Progenitor cell of endocrine pancreas (in vitro differentiated cells): ENCODE results near the gene DLGAP4. TPM values are rescaled to one million over a fixed set of nuclear protein-coding genes. Genes with fewer than 3 reads are reported as not detected.
A peak's percentile ranks its signal among the peaks of the same experiment; 100 is the strongest.

Experiments used
- DNase-seq: peaks from one replicate; pipeline ENCODE4 v3.0.0; 2021; ENCODE audit warnings: low spot score; ENCODE audit not compliant: unreplicated experiment
- H3K27ac Mint-ChIP-seq: 2 replicates; pipeline ENCODE4 v1.8.0; 2021; ENCODE audit warnings: mild to moderate bottlenecking, moderate library complexity, mixed read lengths
- H3K27me3 Mint-ChIP-seq: 2 replicates; pipeline ENCODE4 v1.8.0; 2021; ENCODE audit warnings: mixed read lengths
- H3K36me3 Mint-ChIP-seq: 2 replicates; pipeline ENCODE4 v1.8.0; 2022; ENCODE audit warnings: mixed read lengths; ENCODE audit not compliant: insufficient read depth
- H3K4me1 Mint-ChIP-seq: 2 replicates; pipeline ENCODE4 v1.8.0; 2021; ENCODE audit warnings: low read depth, mixed read lengths
- H3K4me3 Mint-ChIP-seq: 2 replicates; pipeline ENCODE4 v1.8.0; 2021; ENCODE audit warnings: low read depth, mild to moderate bottlenecking, moderate library complexity, mixed read lengths
- H3K9me3 Mint-ChIP-seq: 2 replicates; pipeline ENCODE4 v1.8.0; 2021; ENCODE audit warnings: low read depth, mixed read lengths
- total RNA-seq: library from RNA; stranded (reverse); gene quantifications from 2 replicates; pipeline ENCODE4 v1.2.1, GENCODE V29; 2021
- TF ChIP-seq, protein P1 (sequence below): fragments of 200-600 bp; sonication (generic); IDR thresholded peaks from one replicate; pipeline ENCODE4 v1.5.0; 2021; ENCODE audit warnings: antibody characterized with exemption, mild to moderate bottlenecking; ENCODE audit not compliant: unreplicated experiment

The DLGAP4 gene
- total RNA-seq, 1 donor from 2014 or later: 109 TPM

DNA sequence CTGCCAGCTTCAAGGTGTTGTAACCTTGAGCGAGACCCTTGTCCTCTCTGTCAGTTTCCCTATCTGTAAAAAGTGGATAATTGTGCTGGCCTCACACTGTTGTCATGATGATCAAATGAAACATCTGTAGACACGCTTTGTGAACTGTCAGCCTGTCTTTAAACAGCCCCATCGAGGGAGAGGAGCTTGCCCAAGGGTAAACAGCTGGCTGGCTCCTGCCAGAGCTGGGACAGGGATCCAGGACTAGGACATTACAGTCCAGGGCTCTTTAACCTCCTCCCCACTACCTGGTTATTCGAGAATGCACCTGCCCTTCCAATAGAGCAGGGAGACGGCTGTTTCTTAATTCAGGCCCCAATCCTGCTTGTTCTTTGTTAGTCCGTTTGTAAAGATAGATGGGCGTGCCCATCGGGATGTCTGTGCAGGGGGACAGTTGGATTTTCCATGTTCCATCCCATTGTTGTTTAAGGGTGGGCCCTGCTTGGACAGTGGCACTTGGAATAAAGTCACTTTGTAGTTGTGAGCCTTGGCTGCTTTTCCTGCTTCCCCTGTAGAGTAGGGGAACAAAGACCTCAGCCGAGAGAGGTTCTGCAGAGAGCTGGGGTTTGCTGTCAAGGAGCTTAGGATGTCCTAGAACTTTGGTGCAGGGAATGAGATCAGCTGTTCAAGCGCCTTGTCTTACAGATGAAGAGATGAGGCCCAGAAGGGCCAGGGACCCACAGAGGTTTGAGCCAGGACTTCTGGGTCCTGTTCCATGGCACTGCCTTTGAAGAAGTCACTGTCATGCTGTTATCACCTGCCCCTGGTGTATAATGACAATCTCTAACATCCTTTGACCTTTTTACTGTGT is 157.3 kb downstream of the DLGAP4 start:
- no peak for DNase-seq
- H3K4me1 Mint-ChIP-seq: peaks cover 46% of the 10 kb centered on the region
- H3K27me3 Mint-ChIP-seq: peaks cover 3% of the 10 kb centered on the region
- H3K27ac Mint-ChIP-seq: peak overlapping the region; percentile 87
- no peaks in the 10 kb centered on the region for H3K9me3 Mint-ChIP-seq
- TF ChIP-seq, protein P1, sequence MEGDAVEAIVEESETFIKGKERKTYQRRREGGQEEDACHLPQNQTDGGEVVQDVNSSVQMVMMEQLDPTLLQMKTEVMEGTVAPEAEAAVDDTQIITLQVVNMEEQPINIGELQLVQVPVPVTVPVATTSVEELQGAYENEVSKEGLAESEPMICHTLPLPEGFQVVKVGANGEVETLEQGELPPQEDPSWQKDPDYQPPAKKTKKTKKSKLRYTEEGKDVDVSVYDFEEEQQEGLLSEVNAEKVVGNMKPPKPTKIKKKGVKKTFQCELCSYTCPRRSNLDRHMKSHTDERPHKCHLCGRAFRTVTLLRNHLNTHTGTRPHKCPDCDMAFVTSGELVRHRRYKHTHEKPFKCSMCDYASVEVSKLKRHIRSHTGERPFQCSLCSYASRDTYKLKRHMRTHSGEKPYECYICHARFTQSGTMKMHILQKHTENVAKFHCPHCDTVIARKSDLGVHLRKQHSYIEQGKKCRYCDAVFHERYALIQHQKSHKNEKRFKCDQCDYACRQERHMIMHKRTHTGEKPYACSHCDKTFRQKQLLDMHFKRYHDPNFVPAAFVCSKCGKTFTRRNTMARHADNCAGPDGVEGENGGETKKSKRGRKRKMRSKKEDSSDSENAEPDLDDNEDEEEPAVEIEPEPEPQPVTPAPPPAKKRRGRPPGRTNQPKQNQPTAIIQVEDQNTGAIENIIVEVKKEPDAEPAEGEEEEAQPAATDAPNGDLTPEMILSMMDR: no peak
- peak overlapping the region; percentile 95 for H3K4me3 Mint-ChIP-seq
- no peaks in the 10 kb centered on the region for H3K36me3 Mint-ChIP-seq

DNA sequence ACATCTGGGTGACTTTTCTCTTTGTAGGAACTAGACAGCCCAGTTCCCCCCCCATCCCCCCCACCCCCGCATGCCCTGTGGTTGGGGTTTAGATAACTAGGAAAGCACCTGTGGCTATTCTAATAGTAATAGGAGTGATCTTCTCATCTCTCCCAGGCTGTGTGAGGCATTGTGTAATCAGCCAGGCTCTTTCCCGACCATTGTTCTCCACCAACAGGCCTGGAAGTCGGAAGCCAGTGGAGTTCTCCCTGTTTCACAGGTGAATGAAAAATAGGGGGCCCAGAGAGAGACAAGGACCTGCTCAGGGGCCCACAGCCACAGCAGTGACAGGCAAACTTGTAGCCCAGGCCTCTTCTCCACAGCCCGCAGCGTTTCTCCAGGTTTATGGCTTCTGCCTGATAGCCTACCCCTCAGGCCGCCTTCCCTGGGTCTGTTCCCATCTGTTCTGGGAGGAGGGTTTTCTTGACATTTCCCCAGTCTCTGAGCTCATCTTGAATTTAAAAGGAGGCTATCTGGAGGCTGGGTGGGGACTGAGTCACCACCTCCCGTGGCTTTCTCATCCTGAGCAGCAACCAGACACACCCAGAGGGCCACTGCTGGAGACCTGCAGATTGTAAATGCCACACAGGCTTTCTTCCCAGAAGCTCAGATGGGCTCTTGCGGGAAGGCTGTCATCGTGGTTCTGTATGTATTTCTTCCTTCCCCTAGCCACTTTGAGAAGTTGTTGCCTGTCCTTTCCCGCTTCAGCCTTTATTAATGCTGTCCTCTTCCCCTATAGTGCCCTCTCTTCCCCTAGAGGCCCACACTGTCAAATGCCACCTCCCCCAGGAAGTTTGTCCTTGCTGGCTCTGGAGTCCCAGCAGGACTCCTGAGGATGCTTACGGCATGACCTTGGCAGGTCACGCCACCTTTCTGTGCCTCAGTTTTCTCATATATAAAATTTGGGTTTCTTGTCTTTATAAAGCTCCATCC is 159.3 kb downstream of the DLGAP4 start:
- Mint-ChIP-seq H3K27me3 (no peaks in the 10 kb centered on the region), H3K9me3 (no peaks in the 10 kb centered on the region), H3K36me3 (no peaks in the 10 kb centered on the region), H3K27ac (peak overlapping the region; percentile 34), H3K4me1 (peaks cover 61% of the 10 kb centered on the region), H3K4me3 (peak overlapping the region; percentile 19)
- DNase-seq: no peak
- TF ChIP-seq, protein P1: no peak

DNA sequence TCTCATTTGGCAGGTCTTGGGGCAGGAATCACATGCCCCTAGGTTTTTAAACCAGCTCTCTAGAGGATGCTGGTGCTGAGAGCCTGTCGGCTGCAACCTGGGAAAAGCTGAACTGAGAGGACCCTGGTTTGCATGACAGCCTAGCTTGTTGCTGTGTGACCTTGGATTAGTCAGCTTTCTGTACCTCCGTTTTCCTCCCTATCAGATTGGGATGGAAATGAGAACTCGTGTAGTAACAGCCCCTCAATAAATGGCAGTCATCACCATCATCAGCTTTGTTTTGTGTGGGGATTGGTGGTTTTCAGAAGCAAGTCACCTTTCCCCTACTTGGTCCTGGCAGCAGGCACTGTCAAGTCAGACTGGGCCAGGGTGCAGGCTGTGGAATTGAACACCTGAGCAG is 159.9 kb downstream of the DLGAP4 start:
- DNase-seq: no peak
- Mint-ChIP-seq H3K4me1 (peaks cover 65% of the 10 kb centered on the region), H3K27me3 (no peaks in the 10 kb centered on the region), H3K9me3 (no peaks in the 10 kb centered on the region), H3K36me3 (no peaks in the 10 kb centered on the region), H3K27ac (peak overlapping the region; percentile 34), H3K4me3 (no peak overlapping the region)
- TF ChIP-seq, protein P1: no peak

DNA sequence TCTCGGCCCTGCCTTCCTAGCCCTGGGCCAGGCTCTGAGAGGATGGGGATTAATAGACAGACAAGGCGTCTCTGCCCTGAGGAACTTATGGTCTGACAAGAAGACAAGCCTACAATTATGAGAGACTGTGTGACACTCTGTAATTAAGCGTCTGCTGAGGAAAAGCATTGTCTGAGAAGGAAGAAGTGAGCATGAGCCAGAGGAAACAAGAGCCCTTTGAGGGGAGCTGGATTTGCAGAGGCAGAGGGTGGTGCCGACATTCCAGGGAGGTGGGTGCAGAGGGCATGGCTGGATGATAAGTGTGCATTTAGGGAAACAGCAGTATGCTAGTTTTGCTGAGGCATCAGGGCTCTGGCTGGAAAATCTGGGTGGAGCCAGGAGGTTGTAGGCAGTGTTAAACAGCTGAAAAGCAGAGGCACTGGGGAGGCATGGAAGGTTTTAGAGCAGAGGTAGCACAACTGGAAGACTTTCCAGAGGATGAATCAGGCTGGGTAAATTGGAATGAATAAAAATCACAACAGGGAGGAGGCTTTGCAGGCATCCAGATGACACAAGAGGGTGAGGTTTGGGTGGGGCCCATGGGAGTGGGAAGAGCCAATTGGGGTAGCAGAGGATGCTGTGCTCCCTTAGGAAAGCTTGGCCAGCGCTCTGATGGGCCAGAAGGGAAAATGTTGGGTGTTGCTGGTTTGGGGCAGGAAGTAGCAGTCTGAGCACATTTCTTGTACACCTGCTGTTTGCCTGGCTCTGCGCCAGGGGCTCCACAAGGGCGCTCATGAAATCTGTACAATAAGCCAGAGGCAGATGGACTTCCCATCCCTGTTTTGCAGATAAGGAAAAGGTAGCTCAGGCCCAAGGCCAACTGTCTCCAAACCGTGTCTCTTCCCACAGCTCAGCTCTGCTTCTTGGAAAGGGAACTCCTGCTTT is 161.2 kb downstream of the DLGAP4 start:
- H3K27ac Mint-ChIP-seq: peak overlapping the region; percentile 20

More for the DNA sequence above, 161.2 kb downstream of the DLGAP4 start:
- DNase-seq: no peak
- Mint-ChIP-seq H3K9me3 (no peaks in the 10 kb centered on the region), H3K36me3 (no peaks in the 10 kb centered on the region), H3K4me3 (no peak overlapping the region), H3K27me3 (no peaks in the 10 kb centered on the region), H3K4me1 (peaks cover 70% of the 10 kb centered on the region)
- TF ChIP-seq, protein P1: no peak
